Spinal cord (tissue), 10 donors: ENCODE data around the gene SPTB. TPM values are rescaled to one million over a fixed set of nuclear protein-coding genes. Genes with fewer than 3 reads are reported as not detected.
A peak's percentile ranks its signal among the peaks of the same experiment; 100 is the strongest.

Source experiments
- DNase-seq, 6 donors: peaks; one replicate each; pipeline versions ENCODE4 v3.0.0 to v3.0.0-alpha.2; 2013 to 2015; ENCODE audit warnings: low spot score in 6 of 6, low read depth in 4 of 6
- H3K27ac ChIP-seq: one replicate; pipeline ENCODE4 v1.5.1; 2013; ENCODE audit warnings: low read depth, low read length, control low read depth
- H3K27me3 ChIP-seq: one replicate; pipeline ENCODE4 v1.6.1; 2013; ENCODE audit warnings: low read length; ENCODE audit not compliant: control insufficient read depth, insufficient read depth
- H3K36me3 ChIP-seq: one replicate; pipeline ENCODE4 v1.6.1; 2013; ENCODE audit warnings: low read length; ENCODE audit not compliant: control insufficient read depth, insufficient read depth
- H3K4me1 ChIP-seq: one replicate; pipeline ENCODE4 v1.6.1; 2013; ENCODE audit warnings: low read length; ENCODE audit not compliant: control insufficient read depth, insufficient read depth
- H3K4me3 ChIP-seq: one replicate; pipeline ENCODE4 v1.5.1; 2013; ENCODE audit warnings: low read depth, low read length, control low read depth
- H3K9me3 ChIP-seq: one replicate; pipeline ENCODE4 v1.6.1; 2013; ENCODE audit warnings: low read length; ENCODE audit not compliant: control insufficient read depth, insufficient read depth
- WGBS: methylation state at CpG from one replicate; pipeline ENCODE4 v1.1.5; 2013; ENCODE audit warnings: missing lambda C conversion rate; ENCODE audit not compliant: insufficient coverage; 5-methylcytosine and 5-hydroxymethylcytosine counted together
- polyA plus RNA-seq, 2 donors: library from polyadenylated mRNA; unstranded; fragments of 120-200 nt; gene quantifications; one replicate each; pipeline ENCODE4 v1.2.1, GENCODE V29; 2013; ENCODE audit not compliant: insufficient read length in 2 of 2
- total RNA-seq, 2 donors: library from RNA; depleted of rRNA in 1 of 2; stranded (reverse); fragments of 120-200 nt in 1 of 2; fragments of >200 nt in 1 of 2; gene quantifications; one replicate each; pipeline versions ENCODE4 v1.2.3 to v1.2.4, GENCODE V29; 2013 to 2014
- donor health status: healthy.

The SPTB gene
- total and polyA plus RNA-seq, 4 donors = 19.0 to 42.3 (median 35.2) TPM

DNA sequence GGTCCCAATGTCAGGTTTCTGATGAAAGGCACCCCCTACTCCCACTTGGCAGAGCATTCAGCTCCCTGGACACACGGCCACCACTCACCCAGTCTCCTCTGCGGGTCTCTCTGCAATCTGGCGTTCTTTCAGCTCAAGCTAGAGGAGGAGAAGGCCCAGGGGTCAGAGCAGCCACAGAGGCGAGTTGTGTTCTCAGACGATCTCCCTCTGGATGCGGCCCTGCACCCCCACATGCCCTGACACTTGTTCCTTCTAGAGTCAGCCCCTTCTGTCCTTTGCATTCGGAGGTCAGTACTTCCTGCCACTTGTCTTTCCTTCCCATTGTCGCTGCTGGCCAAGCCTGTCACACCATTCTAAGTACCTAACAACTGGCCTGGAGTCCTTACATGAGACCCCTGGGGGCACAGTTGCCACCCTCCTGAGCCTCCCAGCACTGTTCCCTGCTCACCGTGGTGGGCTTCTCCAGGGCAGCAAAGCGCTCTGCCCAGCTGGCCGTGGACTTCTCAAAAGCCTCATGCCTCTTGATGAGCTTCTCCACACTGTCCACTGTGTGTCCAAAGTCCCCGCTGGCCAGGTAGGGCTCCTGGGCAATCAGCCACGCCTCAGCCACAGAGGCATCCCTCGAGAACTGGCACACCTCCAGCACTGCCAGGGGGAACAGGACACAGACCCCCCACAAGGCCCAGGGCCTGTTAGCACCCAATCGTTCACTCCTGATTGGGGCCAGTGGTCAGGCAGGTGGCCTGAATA, 112.3 kb downstream of the SPTB start:
- 68% methylated on average over 15 of the region's 15 CpGs for WGBS
- Histone ChIP-seq H3K4me1 (peaks cover 30% of the 10 kb centered on the region), H3K4me3 (no peak overlapping the region), H3K27me3 (no peaks in the 10 kb centered on the region), H3K36me3 (peaks cover 69% of the 10 kb centered on the region), H3K27ac (no peak overlapping the region), H3K9me3 (no peaks in the 10 kb centered on the region)
- DNase-seq = no peak

DNA sequence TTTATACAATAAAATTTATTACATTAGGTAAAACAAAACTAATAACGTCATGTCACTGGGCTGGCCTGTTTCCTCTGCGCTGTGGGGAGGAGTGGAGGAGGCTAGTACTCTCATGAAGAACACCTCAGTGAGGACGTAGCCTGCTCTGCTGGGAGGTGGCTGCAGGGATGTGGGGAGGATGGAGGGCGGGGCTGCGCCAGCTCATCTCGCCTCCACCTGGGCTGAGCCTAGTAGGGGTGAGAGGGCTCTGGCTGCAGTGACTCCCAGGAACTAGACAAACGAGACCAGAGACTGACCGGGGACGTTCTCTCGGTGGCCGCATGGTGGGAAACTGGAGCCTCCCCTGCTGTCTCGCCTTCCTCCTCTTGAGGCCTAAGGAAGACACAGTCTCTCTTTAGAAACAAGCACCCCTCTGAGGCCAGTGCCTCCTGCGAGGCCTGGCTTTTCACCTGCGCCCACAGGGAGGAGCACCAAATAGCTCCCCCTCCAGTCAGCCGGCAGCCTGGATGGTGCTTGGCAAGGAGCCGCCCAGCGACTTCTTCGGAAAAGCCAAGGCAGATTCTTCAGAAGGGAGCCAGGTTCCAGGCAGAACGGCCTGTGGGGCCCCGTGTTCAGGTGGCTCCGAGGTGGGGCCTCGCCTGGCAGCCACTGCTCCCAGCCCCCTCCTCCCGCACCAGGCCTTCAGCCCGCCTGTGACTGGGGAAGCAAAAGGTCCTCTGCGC, 113.1 kb downstream of the SPTB start:
- 75% methylated on average over 25 of the region's 25 CpGs for WGBS
- Histone ChIP-seq H3K27ac (no peak overlapping the region), H3K9me3 (no peaks in the 10 kb centered on the region), H3K27me3 (no peaks in the 10 kb centered on the region), H3K4me3 (no peak overlapping the region), H3K4me1 (peaks cover 38% of the 10 kb centered on the region), H3K36me3 (peaks cover 61% of the 10 kb centered on the region)
- DNase-seq = no peak

DNA sequence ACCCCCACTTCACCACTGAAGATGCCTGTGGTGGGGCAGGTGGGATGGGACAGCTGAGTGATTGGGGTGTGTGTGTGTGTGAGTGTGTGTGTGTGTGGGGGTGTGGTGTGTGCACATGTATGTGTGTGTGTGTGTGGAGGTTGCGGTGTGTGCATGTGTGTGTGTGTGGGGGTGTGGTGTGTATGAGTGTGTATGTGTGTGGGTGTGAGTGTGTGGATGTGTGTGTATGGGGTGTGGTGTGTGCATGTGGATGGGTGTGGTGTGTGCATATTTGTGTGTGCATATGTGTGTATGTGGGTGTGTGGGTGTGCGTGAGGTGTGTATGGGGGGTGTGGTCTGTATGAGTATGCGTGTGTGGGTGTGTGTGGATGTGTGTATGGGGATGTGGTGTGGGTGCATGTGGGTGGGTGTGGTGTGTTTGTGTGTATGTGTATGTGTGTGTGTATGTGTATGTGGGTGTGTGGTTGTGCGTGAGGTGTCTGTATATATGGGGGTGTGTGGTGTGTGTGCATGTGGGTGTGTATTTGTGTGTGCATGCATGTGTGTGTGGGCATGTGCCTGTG, 113.9 kb downstream of the SPTB start:
- Histone ChIP-seq H3K4me3 (no peak overlapping the region), H3K27ac (no peak overlapping the region), H3K27me3 (no peaks in the 10 kb centered on the region), H3K4me1 (peaks cover 46% of the 10 kb centered on the region), H3K36me3 (peaks cover 55% of the 10 kb centered on the region), H3K9me3 (no peaks in the 10 kb centered on the region)
- 100% methylated on average over 3 of the region's 4 CpGs for WGBS
- no peak for DNase-seq

DNA sequence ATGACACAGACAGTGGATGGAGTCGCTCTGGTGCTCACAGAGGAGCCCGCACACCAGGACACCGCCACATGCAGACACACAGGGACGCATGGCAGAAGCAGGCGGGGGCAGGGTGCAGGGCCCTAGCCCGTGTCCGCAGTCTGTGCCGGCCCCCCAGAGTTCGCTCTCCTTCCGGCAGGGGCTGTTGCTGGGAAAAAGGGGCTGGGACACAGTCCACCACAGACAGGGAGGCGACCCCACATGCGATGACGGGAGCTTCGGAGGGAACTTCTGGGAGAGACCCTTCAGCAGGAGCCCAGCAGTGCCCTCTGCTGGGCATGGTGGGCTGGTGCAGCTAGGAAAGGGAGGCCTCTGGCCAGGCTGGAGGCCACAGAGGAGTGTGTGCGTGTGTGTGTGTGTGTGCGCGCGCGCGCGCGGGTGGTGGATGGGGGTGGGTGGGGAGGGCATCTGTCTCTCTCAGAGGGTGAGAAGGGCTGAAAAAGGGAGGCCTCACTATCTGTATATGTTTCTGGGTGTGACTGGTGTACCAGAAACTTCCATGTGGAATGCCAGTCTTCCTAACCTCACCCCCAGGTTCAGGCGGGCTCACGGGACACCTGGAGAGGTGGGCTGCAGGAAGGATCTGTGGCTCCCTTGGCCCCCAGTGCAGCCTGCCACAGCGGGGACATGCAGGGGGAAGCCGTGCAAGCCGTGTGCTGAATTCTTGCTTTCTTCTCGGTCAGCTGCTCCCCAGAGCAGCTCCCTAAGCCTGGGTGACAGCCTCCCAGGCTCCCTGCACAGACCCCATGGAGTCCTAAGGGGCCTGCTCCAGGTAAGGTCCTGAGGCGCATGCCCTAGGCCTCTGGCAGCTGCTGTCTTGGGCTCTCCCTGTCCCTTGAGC, 114.8 kb downstream of the SPTB start:
- Histone ChIP-seq H3K9me3 (no peaks in the 10 kb centered on the region), H3K4me1 (peaks cover 50% of the 10 kb centered on the region), H3K27ac (peak overlapping the region; percentile 66), H3K4me3 (no peak overlapping the region), H3K27me3 (no peaks in the 10 kb centered on the region), H3K36me3 (peaks cover 49% of the 10 kb centered on the region)
- peak in 5 of 6 donors; percentile 66 to 91 (median 70) for DNase-seq
- 34% methylated on average over 19 of the region's 29 CpGs for WGBS

DNA sequence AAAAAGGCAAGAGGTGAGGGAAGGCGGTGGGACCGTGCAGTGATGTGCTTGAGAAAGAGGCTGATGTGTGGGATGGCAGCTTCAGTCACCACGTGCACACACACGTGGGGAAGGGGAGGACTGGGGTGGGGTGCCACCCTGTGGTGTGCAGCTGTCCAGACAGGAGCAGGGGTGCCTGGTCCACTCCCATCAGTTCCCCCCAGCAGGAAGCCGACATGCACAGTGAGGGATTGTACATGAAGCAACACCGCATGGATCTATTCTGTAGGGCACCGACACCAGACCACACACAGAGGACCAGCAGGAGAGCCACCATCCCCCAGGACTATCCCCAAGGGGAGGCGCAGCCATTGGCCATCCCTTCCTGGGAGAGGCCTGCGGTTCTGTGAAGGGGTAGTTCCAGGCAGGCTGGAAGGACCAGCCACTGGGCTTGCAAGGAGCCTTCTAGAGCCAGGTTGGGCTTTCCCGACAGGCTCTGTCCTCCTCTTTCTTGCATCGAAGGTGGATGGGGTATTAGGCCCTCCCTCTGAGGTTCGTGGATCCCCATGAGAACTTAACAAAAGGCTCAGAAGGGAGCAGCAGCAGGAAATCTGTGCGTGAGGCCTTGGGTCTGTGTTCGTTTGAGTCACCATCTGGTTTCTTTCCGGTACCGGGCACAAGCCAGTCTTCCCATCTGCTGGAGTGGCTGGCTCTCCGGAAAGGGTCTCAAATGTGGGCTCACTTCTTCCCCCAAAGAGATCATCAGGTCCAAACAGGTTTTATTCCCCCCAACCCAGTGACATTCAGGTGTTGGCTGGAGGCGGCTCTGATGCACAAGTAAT, 115.7 kb downstream of the SPTB start:
- DNase-seq = peak in 2 of 6 donors; percentile 37 to 52
- Histone ChIP-seq H3K27ac (peak overlapping the region; percentile 66), H3K9me3 (no peaks in the 10 kb centered on the region), H3K4me1 (peaks cover 55% of the 10 kb centered on the region), H3K4me3 (no peak overlapping the region), H3K36me3 (peaks cover 45% of the 10 kb centered on the region), H3K27me3 (no peaks in the 10 kb centered on the region)
- WGBS = 45% methylated on average over 18 of the region's 18 CpGs

DNA sequence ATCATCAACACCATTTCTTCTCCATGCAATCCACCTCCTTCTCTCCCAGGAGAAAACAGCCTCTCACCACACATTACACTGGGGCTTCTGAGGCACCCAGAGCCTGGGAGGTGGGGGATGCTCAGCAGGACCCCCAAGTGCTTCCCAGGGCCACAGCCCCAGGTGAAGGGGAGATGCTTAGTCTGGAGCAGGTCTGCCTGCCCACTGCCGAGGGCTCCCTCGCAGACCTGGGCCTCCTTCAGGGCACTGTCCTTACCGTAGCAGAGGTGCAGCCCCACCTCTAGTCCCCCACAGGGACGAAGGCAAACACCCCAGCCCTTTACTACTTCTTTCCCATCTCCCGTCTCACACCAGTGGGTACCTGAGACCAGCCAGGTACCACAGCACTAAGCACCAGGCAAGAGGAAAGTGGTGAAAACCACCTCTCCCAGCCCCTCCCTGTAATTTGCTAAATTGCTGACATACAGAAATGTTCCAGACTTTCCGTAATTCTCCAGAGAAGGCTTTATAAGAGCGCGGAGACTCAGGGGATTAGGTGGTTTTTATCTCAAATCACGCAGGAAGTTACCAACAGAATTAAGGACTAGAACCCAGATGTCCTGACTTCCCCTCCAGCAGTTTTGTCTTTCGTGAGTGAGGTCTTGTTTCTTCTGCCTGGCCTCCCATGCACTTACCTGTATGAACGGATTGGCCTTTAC, 116.5 kb downstream of the SPTB start:
- 79% methylated on average over 11 of the region's 11 CpGs for WGBS

DNA sequence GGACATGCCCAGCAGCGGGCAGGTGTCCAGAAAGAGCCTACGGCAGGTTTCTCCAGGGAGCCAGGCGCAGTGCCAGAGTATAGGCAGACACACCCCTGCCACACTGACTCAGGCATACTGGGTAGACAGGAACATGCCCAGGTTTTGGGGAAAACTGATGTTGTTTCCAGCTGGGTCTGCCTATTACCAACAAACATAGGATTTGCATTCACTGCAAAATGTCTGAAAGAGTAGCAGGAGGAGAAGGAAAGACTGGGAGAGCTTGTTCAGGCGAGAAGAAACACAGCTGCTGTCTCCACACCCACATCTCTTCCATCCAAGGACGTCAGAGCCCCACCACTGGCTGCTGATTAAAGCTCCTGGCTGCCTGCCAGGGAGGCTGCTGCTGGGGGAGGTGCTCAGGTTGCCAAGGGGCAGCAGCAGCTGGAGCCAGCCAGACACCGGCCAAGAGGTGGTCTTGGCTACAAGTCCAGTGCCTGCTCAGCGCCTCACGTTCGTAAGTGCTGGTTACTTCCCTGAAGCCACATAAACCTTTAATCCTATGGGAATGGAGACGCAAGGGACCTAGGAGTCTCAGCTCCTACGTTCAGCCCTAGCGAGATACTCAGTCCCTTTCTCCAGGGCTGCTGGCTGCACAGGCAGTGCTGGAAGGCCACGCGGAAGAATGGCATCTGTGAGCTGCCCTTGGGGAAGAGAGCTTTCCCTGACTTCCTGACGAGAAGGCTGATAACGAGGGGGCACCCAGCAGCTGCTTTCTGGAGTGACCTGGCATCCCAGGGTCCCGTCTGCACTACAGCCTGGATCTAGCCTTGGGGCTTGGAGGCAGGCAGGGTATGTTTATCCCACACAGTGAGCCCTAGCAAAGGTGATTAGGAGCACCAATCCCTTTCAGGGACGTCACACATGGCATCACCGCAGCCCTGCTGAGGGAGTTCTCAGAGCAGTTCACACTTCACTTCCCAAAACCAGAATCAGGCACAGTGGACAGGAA, 117.4 kb downstream of the SPTB start:
- Histone ChIP-seq H3K27ac (peak overlapping the region; percentile 92), H3K4me1 (peaks cover 70% of the 10 kb centered on the region)

More for the DNA sequence above, 116.5 kb downstream of the SPTB start:
- Histone ChIP-seq H3K4me1 (peaks cover 61% of the 10 kb centered on the region), H3K36me3 (peaks cover 40% of the 10 kb centered on the region), H3K9me3 (no peaks in the 10 kb centered on the region), H3K27me3 (no peaks in the 10 kb centered on the region), H3K27ac (peak overlapping the region; percentile 25), H3K4me3 (no peak overlapping the region)
- peak in 1 of 6 donors; percentile 14 for DNase-seq

More for the DNA sequence above, 117.4 kb downstream of the SPTB start:
- 15% methylated on average over 16 of the region's 19 CpGs for WGBS
- Histone ChIP-seq H3K9me3 (no peaks in the 10 kb centered on the region), H3K4me3 (peak overlapping the region; percentile 4), H3K36me3 (peaks cover 35% of the 10 kb centered on the region), H3K27me3 (no peaks in the 10 kb centered on the region)
- peak; percentile 64 to 93 (median 72) for DNase-seq
